ENCODE measurements around the gene PRAMEF8. TPM values are rescaled to one million over a fixed set of nuclear protein-coding genes. Genes with fewer than 3 reads are reported as not detected.
"Not testable (repeated sequence)": the region's sequence is repeated elsewhere in the genome, so short reads cannot be mapped to it uniquely, and the experiment has no call there.

PRAMEF8 gene
- total RNA-seq (ENCODE audit: low replicate concordance), result not detected in 2 replicates

- not testable (repeated sequence) for H3K79me2 ChIP-seq (ENCODE audit: low read depth); H3K4me1 Mint-ChIP-seq; H3K27ac Mint-ChIP-seq; H3K9ac ChIP-seq; H3K36me3 ChIP-seq; H3F3A ChIP-seq (ENCODE audit: low read depth); H3K27me3 ChIP-seq; H3K4me2 ChIP-seq; H3K36me3 Mint-ChIP-seq; H3K9me3 Mint-ChIP-seq; H3K27ac ChIP-seq; DNase-seq (ENCODE audit: low spot score); H2AFZ ChIP-seq (replicated peaks); H3K4me3 ChIP-seq; H3K27me3 Mint-ChIP-seq (ENCODE audit: insufficient read depth, low read depth); H3K4me3 Mint-ChIP-seq; H3K9me3 ChIP-seq (ENCODE audit: low read depth); H4K20me1 ChIP-seq (ENCODE audit: low read depth); H3K4me1 ChIP-seq
Observed at GRCh38 chr1:13285037-13285436, at the start of gene PRAMEF8. Gene PRAMEF8 (minus strand): TSS chr1:13285137. CDS start chr1:13284091, 1,046 bp downstream.

- H3K36me3 ChIP-seq; H4K20me1 ChIP-seq (ENCODE audit: low read depth); H3K4me3 ChIP-seq; H3K4me1 ChIP-seq; H3K27ac ChIP-seq; H3K9me3 Mint-ChIP-seq; H3F3A ChIP-seq (ENCODE audit: low read depth); H3K27me3 Mint-ChIP-seq (ENCODE audit: insufficient read depth, low read depth); H3K27me3 ChIP-seq; H2AFZ ChIP-seq (replicated peaks); H3K9me3 ChIP-seq (ENCODE audit: low read depth); H3K4me2 ChIP-seq; H3K36me3 Mint-ChIP-seq; H3K27ac Mint-ChIP-seq; H3K79me2 ChIP-seq (ENCODE audit: low read depth); H3K4me3 Mint-ChIP-seq; DNase-seq (ENCODE audit: low spot score); H3K4me1 Mint-ChIP-seq; H3K9ac ChIP-seq: not testable (repeated sequence)
Observed at GRCh38 chr1:13315281-13315680, 30.3 kb upstream of the PRAMEF8 start, which contains the start of gene PRAMEF15. Gene PRAMEF15 (plus strand): TSS chr1:13315581. CDS start chr1:13318408, 2,827 bp downstream.

GRCh38 chr1:13303239-13303638, 18.3 kb upstream of the PRAMEF8 start, which contains the start of gene PRAMEF33:
Gene PRAMEF33 (plus strand): TSS chr1:13303539. CDS start chr1:13305955, 2,416 bp downstream.
- not testable (repeated sequence) for H3K4me3 ChIP-seq; H3K9me3 ChIP-seq (ENCODE audit: low read depth); DNase-seq (ENCODE audit: low spot score); H3K27me3 ChIP-seq; H3K36me3 ChIP-seq; H3K4me2 ChIP-seq; H3K4me3 Mint-ChIP-seq; H3K9me3 Mint-ChIP-seq; H2AFZ ChIP-seq (replicated peaks); H3K4me1 Mint-ChIP-seq; H3K27me3 Mint-ChIP-seq (ENCODE audit: insufficient read depth, low read depth); H3K4me1 ChIP-seq; H3F3A ChIP-seq (ENCODE audit: low read depth); H4K20me1 ChIP-seq (ENCODE audit: low read depth); H3K79me2 ChIP-seq (ENCODE audit: low read depth); H3K36me3 Mint-ChIP-seq; H3K27ac ChIP-seq; H3K9ac ChIP-seq; H3K27ac Mint-ChIP-seq

- not testable (repeated sequence) for H3K36me3 ChIP-seq; DNase-seq (ENCODE audit: low spot score); H3K9ac ChIP-seq; H3F3A ChIP-seq (ENCODE audit: low read depth); H3K4me3 Mint-ChIP-seq; H3K4me1 Mint-ChIP-seq; H3K27ac Mint-ChIP-seq; H3K36me3 Mint-ChIP-seq; H2AFZ ChIP-seq (replicated peaks); H3K9me3 Mint-ChIP-seq; H3K4me1 ChIP-seq; H4K20me1 ChIP-seq (ENCODE audit: low read depth); H3K27me3 Mint-ChIP-seq (ENCODE audit: insufficient read depth, low read depth); H3K4me3 ChIP-seq; H3K27me3 ChIP-seq; H3K27ac ChIP-seq; H3K79me2 ChIP-seq (ENCODE audit: low read depth); H3K9me3 ChIP-seq (ENCODE audit: low read depth); H3K4me2 ChIP-seq
Observed at GRCh38 chr1:13302197-13302596, 17.3 kb upstream of the PRAMEF8 start.

GRCh38 chr1:13298699-13299098, 13.8 kb upstream of the PRAMEF8 start:
- not testable (repeated sequence) for H3F3A ChIP-seq (ENCODE audit: low read depth); H3K27ac ChIP-seq; H3K79me2 ChIP-seq (ENCODE audit: low read depth); H3K4me1 Mint-ChIP-seq; H3K4me3 ChIP-seq; H3K9me3 Mint-ChIP-seq; H3K9me3 ChIP-seq (ENCODE audit: low read depth); H4K20me1 ChIP-seq (ENCODE audit: low read depth); DNase-seq (ENCODE audit: low spot score); H3K27ac Mint-ChIP-seq; H3K27me3 Mint-ChIP-seq (ENCODE audit: insufficient read depth, low read depth); H3K9ac ChIP-seq; H3K36me3 ChIP-seq; H3K36me3 Mint-ChIP-seq; H3K4me3 Mint-ChIP-seq; H3K27me3 ChIP-seq; H2AFZ ChIP-seq (replicated peaks); H3K4me2 ChIP-seq; H3K4me1 ChIP-seq

GRCh38 chr1:13297216-13297931, 12.4 kb upstream of the PRAMEF8 start:
- not testable (repeated sequence) for H3K4me1 Mint-ChIP-seq; H3K36me3 ChIP-seq; H3K9me3 ChIP-seq (ENCODE audit: low read depth); H3K4me3 ChIP-seq; H3K9me3 Mint-ChIP-seq; DNase-seq (ENCODE audit: low spot score); H3K36me3 Mint-ChIP-seq; H3K4me3 Mint-ChIP-seq; H3K9ac ChIP-seq; H3K27ac Mint-ChIP-seq; H3K27ac ChIP-seq; H3K27me3 ChIP-seq; H4K20me1 ChIP-seq (ENCODE audit: low read depth); H3K27me3 Mint-ChIP-seq (ENCODE audit: insufficient read depth, low read depth); H3F3A ChIP-seq (ENCODE audit: low read depth); H3K4me1 ChIP-seq; H2AFZ ChIP-seq (replicated peaks); H3K4me2 ChIP-seq; H3K79me2 ChIP-seq (ENCODE audit: low read depth)

GRCh38 chr1:13289030-13289429, 4.1 kb upstream of the PRAMEF8 start:
- H3K9ac ChIP-seq; H3K27ac Mint-ChIP-seq; H3K36me3 Mint-ChIP-seq; H2AFZ ChIP-seq (replicated peaks); H3K27me3 ChIP-seq; H3K4me1 ChIP-seq; H3K4me3 ChIP-seq; H3K9me3 Mint-ChIP-seq; H3K4me1 Mint-ChIP-seq; H3K27ac ChIP-seq; H3K9me3 ChIP-seq (ENCODE audit: low read depth); H3K79me2 ChIP-seq (ENCODE audit: low read depth); H3K4me3 Mint-ChIP-seq; H3F3A ChIP-seq (ENCODE audit: low read depth); H3K27me3 Mint-ChIP-seq (ENCODE audit: insufficient read depth, low read depth); H4K20me1 ChIP-seq (ENCODE audit: low read depth); H3K4me2 ChIP-seq; DNase-seq (ENCODE audit: low spot score); H3K36me3 ChIP-seq: not testable (repeated sequence)

GRCh38 chr1:13279617-13280016, 5.3 kb downstream of the PRAMEF8 start:
- not testable (repeated sequence) for H3K36me3 ChIP-seq; H3K4me3 ChIP-seq; H3K4me1 Mint-ChIP-seq; DNase-seq (ENCODE audit: low spot score); H3K27ac Mint-ChIP-seq; H3K4me1 ChIP-seq; H3K4me2 ChIP-seq; H3K9me3 ChIP-seq (ENCODE audit: low read depth); H4K20me1 ChIP-seq (ENCODE audit: low read depth); H3K9ac ChIP-seq; H3K36me3 Mint-ChIP-seq; H3K9me3 Mint-ChIP-seq; H3K27ac ChIP-seq; H3K79me2 ChIP-seq (ENCODE audit: low read depth); H3K27me3 ChIP-seq; H3K27me3 Mint-ChIP-seq (ENCODE audit: insufficient read depth, low read depth); H3K4me3 Mint-ChIP-seq; H3F3A ChIP-seq (ENCODE audit: low read depth); H2AFZ ChIP-seq (replicated peaks)
